ENCODE measurements around the gene RAD18. TPM values are rescaled to one million over a fixed set of nuclear protein-coding genes. Genes with fewer than 3 reads are reported as not detected.

Gene RAD18
- total RNA-seq, 6 donors from 2014 or later: 2.6 to 16.2 (median 7.7) TPM

DNA sequence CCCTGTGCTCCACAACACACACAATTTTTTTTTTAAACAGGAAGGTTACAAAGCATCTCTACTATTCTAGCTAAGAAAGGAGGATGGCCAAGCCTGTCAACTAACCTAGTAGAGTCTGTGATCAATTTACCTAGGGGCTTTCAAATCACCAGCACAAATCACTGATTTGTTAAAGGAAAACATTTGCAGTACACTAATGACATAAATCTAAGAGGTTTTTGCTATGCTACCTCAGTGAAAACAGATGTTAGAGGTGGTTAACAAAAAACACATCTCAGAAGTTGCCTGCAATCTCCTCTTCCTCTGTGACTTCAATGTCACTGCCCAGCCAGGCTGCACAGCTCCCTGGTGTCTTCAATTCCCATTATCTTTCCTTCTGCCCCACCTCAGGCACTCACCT lies 72.0 kb downstream of the RAD18 start:
- H3K9me3 ChIP-seq: no peaks in the 10 kb centered on the region
- peaks cover 0 to 11% (median 2%) of the 10 kb centered on the region in 4 donors for H3K36me3 ChIP-seq
- H3K27ac ChIP-seq: no peak overlapping the region
- no peak overlapping the region for H3K4me3 ChIP-seq
- TF ChIP-seq EP300 (IDR thresholded peaks at IDR 0.05): no peak
- TF ChIP-seq POLR2A (IDR thresholded peaks at IDR 0.05): no peak
- TF ChIP-seq CTCF (IDR thresholded peaks at IDR 0.05): no peak
- TF ChIP-seq POLR2AphosphoS5 (IDR thresholded peaks at IDR 0.05): no peak
- H3K4me1 ChIP-seq: no peaks in the 10 kb centered on the region
- ATAC-seq (ENCODE audit: low FRiP score in 2 of 2) (no peak), DNase-seq (no peak)
- no peaks in the 10 kb centered on the region for H3K27me3 ChIP-seq

GRCh38 chr3:8888301-8888915 lies 74.9 kb downstream of the RAD18 start:
- Histone ChIP-seq H3K36me3 (peaks cover 0 to 11% (median 2%) of the 10 kb centered on the region in 4 donors), H3K4me3 (no peak overlapping the region), H3K27ac (peak overlapping the region in 1 of 4 donors; percentile 39), H3K27me3 (no peaks in the 10 kb centered on the region), H3K9me3 (no peaks in the 10 kb centered on the region), H3K4me1 (no peaks in the 10 kb centered on the region)
- 86 to 94% methylated on average over 6 of the region's 6 CpGs for WGBS, 2 donors
- TF ChIP-seq POLR2A (IDR thresholded peaks at IDR 0.05) (no peak), EP300 (IDR thresholded peaks at IDR 0.05) (no peak), CTCF (IDR thresholded peaks at IDR 0.05) (no peak), POLR2AphosphoS5 (IDR thresholded peaks at IDR 0.05) (no peak)
- DNase-seq (no peak), ATAC-seq (ENCODE audit: low FRiP score in 2 of 2) (no peak)

GRCh38 chr3:8887435-8888300 lies 75.6 kb downstream of the RAD18 start:
- Histone ChIP-seq H3K4me3 (no peak overlapping the region), H3K27me3 (no peaks in the 10 kb centered on the region), H3K27ac (peak overlapping the region in 1 of 4 donors; percentile 39), H3K36me3 (peaks cover 0 to 11% (median 2%) of the 10 kb centered on the region in 4 donors), H3K4me1 (no peaks in the 10 kb centered on the region), H3K9me3 (no peaks in the 10 kb centered on the region)
- WGBS, 2 donors: 77 to 80% methylated on average over 7 of the region's 7 CpGs
- TF ChIP-seq CTCF (IDR thresholded peaks at IDR 0.05): no peak
- no peak for TF ChIP-seq EP300 (IDR thresholded peaks at IDR 0.05)
- no peak for TF ChIP-seq POLR2AphosphoS5 (IDR thresholded peaks at IDR 0.05)
- TF ChIP-seq POLR2A (IDR thresholded peaks at IDR 0.05): no peak
- DNase-seq (no peak), ATAC-seq (ENCODE audit: low FRiP score in 2 of 2) (peak in 1 of 2 donors; percentile 19)

GRCh38 chr3:8886546-8886945 lies 76.7 kb downstream of the RAD18 start:
- Histone ChIP-seq H3K4me1 (no peaks in the 10 kb centered on the region), H3K9me3 (no peaks in the 10 kb centered on the region), H3K4me3 (no peak overlapping the region), H3K36me3 (peaks cover 0 to 11% (median 2%) of the 10 kb centered on the region in 4 donors), H3K27ac (no peak overlapping the region), H3K27me3 (no peaks in the 10 kb centered on the region)
- WGBS, 2 donors: 73 to 74% methylated on average over 4 of the region's 4 CpGs
- TF ChIP-seq POLR2A (IDR thresholded peaks at IDR 0.05): no peak
- TF ChIP-seq CTCF (IDR thresholded peaks at IDR 0.05): no peak
- no peak for TF ChIP-seq EP300 (IDR thresholded peaks at IDR 0.05)
- TF ChIP-seq POLR2AphosphoS5 (IDR thresholded peaks at IDR 0.05): no peak
- no peak for DNase-seq
- no peak for ATAC-seq (ENCODE audit: low FRiP score in 2 of 2)
